Right ventricle myocardium superior (tissue), 1 donor: ENCODE data around the gene DENND4B. TPM values are rescaled to one million over a fixed set of nuclear protein-coding genes. Genes with fewer than 3 reads are reported as not detected.

ENCODE experiments used
- microRNA-seq: library from miRNA; unstranded; fragments of <30 nt; microRNA quantifications from one replicate; pipeline ENCODE4 v1.2.0, GENCODE V29; 2020
- total RNA-seq: library from RNA; stranded (reverse); fragmentation: NEBNext Ultra II Directional; extraction: Animal tissue kit (Norgen Biotek cat#: 25700); gene quantifications from one replicate; pipeline ENCODE4 v1.2.1, GENCODE V29; 2021
- donor health status: DM: no; HTN: yes; CAD: no; lungs with severe emphysema.

DENND4B gene
- total RNA-seq, 1 donor from 2014 or later: 45.5 TPM

Small RNA genes within 50 kb of the gene (microRNA-seq; reads per million reads assigned to microRNA genes)
- not detected for gene MIR6737

Other genes starting within 250 kb of the DENND4B start
- 31.8 TPM for gene INTS3, start 218.7 kb downstream of the DENND4B start, total RNA-seq
- gene SLC27A3, start 171.3 kb downstream of the DENND4B start, total RNA-seq: 12.0 TPM
- gene GATAD2B, start 23.7 kb downstream of the DENND4B start, total RNA-seq: 30.1 TPM
- 20.8 TPM for gene CRTC2, start 11.9 kb upstream of the DENND4B start, total RNA-seq
- gene SLC39A1, start 16.8 kb upstream of the DENND4B start, total RNA-seq: 46.9 TPM
- 4.1 TPM for gene CREB3L4, start 21.2 kb upstream of the DENND4B start, total RNA-seq
- gene JTB, start 31.0 kb upstream of the DENND4B start, total RNA-seq: 69.6 TPM
- gene RAB13, start 39.6 kb upstream of the DENND4B start, total RNA-seq: 59.9 TPM
- gene RPS27, start 44.0 kb upstream of the DENND4B start, total RNA-seq: 788 TPM
- 0.43 TPM for gene NUP210L, start 208.4 kb upstream of the DENND4B start, total RNA-seq
- gene TPM3, start 245.4 kb upstream of the DENND4B start, total RNA-seq: 80.9 TPM